ENCODE results near the gene SMIM41.

DNA sequence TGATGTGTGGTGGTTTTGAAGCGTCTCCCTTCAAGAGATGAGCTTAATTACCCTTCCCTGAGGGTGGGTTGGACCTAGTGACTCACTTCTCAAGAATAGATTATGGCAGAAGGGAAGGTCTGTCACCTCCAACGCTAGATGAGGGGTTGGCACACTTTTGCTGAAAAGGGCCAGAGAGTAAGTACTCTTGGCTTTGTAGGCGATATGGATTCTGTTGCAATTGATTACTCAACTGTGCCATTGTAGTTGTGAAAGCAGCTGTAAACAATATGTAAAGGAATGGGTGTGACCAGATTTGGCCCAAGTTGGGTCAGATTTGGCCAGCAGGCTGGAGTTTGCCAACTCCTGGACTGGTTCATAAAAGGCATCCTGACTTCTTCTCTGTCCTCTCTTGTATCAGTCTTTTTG is 53.3 kb downstream of the SMIM41 start:
- TF ChIP-seq, protein P1, sequence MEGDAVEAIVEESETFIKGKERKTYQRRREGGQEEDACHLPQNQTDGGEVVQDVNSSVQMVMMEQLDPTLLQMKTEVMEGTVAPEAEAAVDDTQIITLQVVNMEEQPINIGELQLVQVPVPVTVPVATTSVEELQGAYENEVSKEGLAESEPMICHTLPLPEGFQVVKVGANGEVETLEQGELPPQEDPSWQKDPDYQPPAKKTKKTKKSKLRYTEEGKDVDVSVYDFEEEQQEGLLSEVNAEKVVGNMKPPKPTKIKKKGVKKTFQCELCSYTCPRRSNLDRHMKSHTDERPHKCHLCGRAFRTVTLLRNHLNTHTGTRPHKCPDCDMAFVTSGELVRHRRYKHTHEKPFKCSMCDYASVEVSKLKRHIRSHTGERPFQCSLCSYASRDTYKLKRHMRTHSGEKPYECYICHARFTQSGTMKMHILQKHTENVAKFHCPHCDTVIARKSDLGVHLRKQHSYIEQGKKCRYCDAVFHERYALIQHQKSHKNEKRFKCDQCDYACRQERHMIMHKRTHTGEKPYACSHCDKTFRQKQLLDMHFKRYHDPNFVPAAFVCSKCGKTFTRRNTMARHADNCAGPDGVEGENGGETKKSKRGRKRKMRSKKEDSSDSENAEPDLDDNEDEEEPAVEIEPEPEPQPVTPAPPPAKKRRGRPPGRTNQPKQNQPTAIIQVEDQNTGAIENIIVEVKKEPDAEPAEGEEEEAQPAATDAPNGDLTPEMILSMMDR (IDR thresholded peaks at IDR 0.05), result no peak
- no peak for TF ChIP-seq POLR2A (IDR thresholded peaks at IDR 0.05)
